ENCODE results near the gene FSHR. TPM values are rescaled to one million over a fixed set of nuclear protein-coding genes. Genes with fewer than 3 reads are reported as not detected.

Gene FSHR
- total and polyA plus RNA-seq, 8 donors: not detected

GRCh38 chr2:49111006-49111405 lies 43.3 kb downstream of the FSHR start:
- H3K4me3 ChIP-seq: no peak overlapping the region
- no peaks in the 10 kb centered on the region for H3K4me1 ChIP-seq
- TF ChIP-seq, protein P1, sequence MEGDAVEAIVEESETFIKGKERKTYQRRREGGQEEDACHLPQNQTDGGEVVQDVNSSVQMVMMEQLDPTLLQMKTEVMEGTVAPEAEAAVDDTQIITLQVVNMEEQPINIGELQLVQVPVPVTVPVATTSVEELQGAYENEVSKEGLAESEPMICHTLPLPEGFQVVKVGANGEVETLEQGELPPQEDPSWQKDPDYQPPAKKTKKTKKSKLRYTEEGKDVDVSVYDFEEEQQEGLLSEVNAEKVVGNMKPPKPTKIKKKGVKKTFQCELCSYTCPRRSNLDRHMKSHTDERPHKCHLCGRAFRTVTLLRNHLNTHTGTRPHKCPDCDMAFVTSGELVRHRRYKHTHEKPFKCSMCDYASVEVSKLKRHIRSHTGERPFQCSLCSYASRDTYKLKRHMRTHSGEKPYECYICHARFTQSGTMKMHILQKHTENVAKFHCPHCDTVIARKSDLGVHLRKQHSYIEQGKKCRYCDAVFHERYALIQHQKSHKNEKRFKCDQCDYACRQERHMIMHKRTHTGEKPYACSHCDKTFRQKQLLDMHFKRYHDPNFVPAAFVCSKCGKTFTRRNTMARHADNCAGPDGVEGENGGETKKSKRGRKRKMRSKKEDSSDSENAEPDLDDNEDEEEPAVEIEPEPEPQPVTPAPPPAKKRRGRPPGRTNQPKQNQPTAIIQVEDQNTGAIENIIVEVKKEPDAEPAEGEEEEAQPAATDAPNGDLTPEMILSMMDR (IDR thresholded peaks at IDR 0.05): no peak
- no peaks in the 10 kb centered on the region for H3K27me3 ChIP-seq
- DNase-seq (no peak), FAIRE-seq (no peak), ATAC-seq (no peak)
- no peak overlapping the region for H3K27ac ChIP-seq
- H3K9me3 ChIP-seq: no peaks in the 10 kb centered on the region
- no peaks in the 10 kb centered on the region for H3K36me3 ChIP-seq
- intact Hi-C loops (cut with DNase I): no loop called here
- WGBS, 2 donors: 45 to 69% methylated on average over 2 of the region's 2 CpGs

GRCh38 chr2:49110571-49110970 lies 43.7 kb downstream of the FSHR start:
- TF ChIP-seq, protein P1 (IDR thresholded peaks at IDR 0.05): no peak
- Histone ChIP-seq H3K27ac (no peak overlapping the region), H3K27me3 (no peaks in the 10 kb centered on the region), H3K4me3 (no peak overlapping the region), H3K9me3 (no peaks in the 10 kb centered on the region), H3K4me1 (no peaks in the 10 kb centered on the region), H3K36me3 (no peaks in the 10 kb centered on the region)
- intact Hi-C loops (cut with DNase I): no loop called here
- WGBS, 2 donors: 43 to 62% methylated on average over 1 of the region's 1 CpG
- no peak for DNase-seq
- ATAC-seq: no peak
- no peak for FAIRE-seq

DNA sequence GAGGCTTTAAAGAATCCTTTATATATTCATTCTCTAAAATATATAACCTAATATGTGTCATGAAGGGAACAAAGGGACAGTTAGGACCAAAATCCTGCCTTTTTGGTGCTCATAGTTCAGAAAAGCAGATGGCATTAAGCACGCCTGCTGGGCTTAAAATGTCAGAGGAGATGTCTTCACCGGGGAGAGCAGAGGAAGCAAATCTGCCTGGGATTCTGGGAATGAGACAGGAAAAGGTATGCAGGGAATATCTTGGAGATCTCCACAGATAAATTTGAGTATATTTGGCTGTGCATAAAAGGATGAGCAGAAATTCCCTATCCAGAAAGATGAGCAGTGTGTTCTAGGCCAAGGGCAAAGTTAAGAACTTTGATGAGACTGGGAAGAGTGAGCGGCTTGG lies 45.5 kb downstream of the FSHR start:
- no peaks in the 10 kb centered on the region for H3K27me3 ChIP-seq
- intact Hi-C loops (cut with DNase I): no loop called here
- FAIRE-seq (no peak), ATAC-seq (no peak), DNase-seq (no peak)
- H3K36me3 ChIP-seq: no peaks in the 10 kb centered on the region
- WGBS, 2 donors: 74 to 84% methylated on average over 3 of the region's 3 CpGs
- H3K4me3 ChIP-seq: no peak overlapping the region
- TF ChIP-seq, protein P1 (IDR thresholded peaks at IDR 0.05): no peak
- no peak overlapping the region for H3K27ac ChIP-seq
- H3K4me1 ChIP-seq: no peaks in the 10 kb centered on the region
- H3K9me3 ChIP-seq: no peaks in the 10 kb centered on the region

GRCh38 chr2:49108436-49108835 lies 45.9 kb downstream of the FSHR start:
- no peak for ATAC-seq
- H3K9me3 ChIP-seq: no peaks in the 10 kb centered on the region
- H3K4me3 ChIP-seq: no peak overlapping the region
- DNase-seq: no peak
- WGBS, 2 donors: 33 to 35% methylated on average over 3 of the region's 3 CpGs
- TF ChIP-seq, protein P1 (IDR thresholded peaks at IDR 0.05): no peak
- no peak for FAIRE-seq
- no peaks in the 10 kb centered on the region for H3K27me3 ChIP-seq
- intact Hi-C loops (cut with DNase I): no loop called here
- H3K36me3 ChIP-seq: no peaks in the 10 kb centered on the region
- no peaks in the 10 kb centered on the region for H3K4me1 ChIP-seq
- no peak overlapping the region for H3K27ac ChIP-seq

GRCh38 chr2:49105506-49105905 lies 48.8 kb downstream of the FSHR start:
- intact Hi-C loops (cut with DNase I): no loop called here
- Histone ChIP-seq H3K27me3 (no peaks in the 10 kb centered on the region), H3K4me1 (no peaks in the 10 kb centered on the region), H3K4me3 (no peak overlapping the region), H3K36me3 (no peaks in the 10 kb centered on the region), H3K9me3 (no peaks in the 10 kb centered on the region), H3K27ac (no peak overlapping the region)
- TF ChIP-seq, protein P1 (IDR thresholded peaks at IDR 0.05): no peak
- DNase-seq (no peak), ATAC-seq (no peak), FAIRE-seq (no peak)
- 46 to 56% methylated on average over 2 of the region's 2 CpGs for WGBS, 2 donors

Measured in pancreas (tissue), 10 donors.